ENCODE results near the gene IL18. TPM values are rescaled to one million over a fixed set of nuclear protein-coding genes. Genes with fewer than 3 reads are reported as not detected.

Gene IL18
- total and polyA plus RNA-seq, 9 of the 15 experiments (the other 6 are each of a cell fraction or from before 2014, with no cell fraction given): 4.1 to 10.0 (median 6.1) TPM

DNA sequence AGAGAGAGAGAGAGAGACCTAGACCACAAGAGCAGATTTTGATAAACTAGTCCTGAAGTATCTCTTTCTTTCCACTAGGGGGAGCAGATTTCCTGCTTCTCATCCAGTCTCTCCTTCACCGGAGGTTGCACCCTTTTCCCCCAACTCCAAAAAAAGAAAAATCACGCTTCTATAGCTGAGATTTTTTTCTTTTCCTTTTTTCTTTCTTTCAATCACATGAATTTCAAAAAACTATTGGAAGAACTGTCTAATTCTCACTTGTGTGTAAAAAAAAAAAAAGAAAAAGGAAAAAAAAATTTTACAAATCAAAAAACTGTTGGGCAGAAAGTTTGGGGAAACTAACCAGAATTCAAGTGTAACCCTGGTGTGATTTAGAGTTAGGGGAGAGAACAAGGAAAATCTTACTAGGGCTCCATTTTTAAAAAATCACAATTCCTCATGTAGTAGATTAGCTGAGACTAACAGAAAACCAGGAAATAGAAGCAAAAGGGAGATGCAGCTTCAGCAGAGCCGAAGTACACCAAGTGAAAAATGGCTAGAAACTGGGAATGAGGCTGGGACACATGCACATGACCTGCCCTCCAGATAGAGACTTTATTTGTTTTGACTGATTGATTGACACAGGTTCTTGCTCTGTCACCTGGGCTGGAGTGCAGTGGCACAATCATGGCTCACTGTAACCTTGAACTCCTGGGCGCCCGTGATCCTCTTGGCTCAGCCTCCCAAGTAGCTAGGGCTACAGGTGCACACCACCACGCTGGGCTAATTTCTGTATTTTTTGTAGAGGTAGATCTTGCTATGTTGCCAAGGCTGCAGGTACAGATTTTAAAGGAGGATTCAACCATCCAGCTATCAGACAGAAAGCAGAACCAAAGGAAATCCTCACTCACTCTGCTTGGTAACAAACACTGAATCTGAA, 50.1 kb downstream of the IL18 start (continued):
- no peak for TF ChIP-seq BCL6 (CRISPR knock-in tag; IDR thresholded peaks at IDR 0.05)
- TF ChIP-seq, protein P1, sequence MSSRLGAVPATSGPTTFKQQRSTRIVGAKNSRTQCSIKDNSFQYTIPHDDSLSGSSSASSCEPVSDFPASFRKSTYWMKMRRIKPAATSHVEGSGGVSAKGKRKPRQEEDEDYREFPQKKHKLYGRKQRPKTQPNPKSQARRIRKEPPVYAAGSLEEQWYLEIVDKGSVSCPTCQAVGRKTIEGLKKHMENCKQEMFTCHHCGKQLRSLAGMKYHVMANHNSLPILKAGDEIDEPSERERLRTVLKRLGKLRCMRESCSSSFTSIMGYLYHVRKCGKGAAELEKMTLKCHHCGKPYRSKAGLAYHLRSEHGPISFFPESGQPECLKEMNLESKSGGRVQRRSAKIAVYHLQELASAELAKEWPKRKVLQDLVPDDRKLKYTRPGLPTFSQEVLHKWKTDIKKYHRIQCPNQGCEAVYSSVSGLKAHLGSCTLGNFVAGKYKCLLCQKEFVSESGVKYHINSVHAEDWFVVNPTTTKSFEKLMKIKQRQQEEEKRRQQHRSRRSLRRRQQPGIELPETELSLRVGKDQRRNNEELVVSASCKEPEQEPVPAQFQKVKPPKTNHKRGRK (tag; IDR thresholded peaks at IDR 0.05): 0 out of 2 replicates have a peak, but pooled peaks have one; percentile 19
- no peak for TF ChIP-seq CHD4 (IDR thresholded peaks at IDR 0.05; ENCODE audit: insufficient read depth, insufficient replicate concordance, low read depth, low read length, poor library complexity, severe bottlenecking)
- TF ChIP-seq, protein P2, sequence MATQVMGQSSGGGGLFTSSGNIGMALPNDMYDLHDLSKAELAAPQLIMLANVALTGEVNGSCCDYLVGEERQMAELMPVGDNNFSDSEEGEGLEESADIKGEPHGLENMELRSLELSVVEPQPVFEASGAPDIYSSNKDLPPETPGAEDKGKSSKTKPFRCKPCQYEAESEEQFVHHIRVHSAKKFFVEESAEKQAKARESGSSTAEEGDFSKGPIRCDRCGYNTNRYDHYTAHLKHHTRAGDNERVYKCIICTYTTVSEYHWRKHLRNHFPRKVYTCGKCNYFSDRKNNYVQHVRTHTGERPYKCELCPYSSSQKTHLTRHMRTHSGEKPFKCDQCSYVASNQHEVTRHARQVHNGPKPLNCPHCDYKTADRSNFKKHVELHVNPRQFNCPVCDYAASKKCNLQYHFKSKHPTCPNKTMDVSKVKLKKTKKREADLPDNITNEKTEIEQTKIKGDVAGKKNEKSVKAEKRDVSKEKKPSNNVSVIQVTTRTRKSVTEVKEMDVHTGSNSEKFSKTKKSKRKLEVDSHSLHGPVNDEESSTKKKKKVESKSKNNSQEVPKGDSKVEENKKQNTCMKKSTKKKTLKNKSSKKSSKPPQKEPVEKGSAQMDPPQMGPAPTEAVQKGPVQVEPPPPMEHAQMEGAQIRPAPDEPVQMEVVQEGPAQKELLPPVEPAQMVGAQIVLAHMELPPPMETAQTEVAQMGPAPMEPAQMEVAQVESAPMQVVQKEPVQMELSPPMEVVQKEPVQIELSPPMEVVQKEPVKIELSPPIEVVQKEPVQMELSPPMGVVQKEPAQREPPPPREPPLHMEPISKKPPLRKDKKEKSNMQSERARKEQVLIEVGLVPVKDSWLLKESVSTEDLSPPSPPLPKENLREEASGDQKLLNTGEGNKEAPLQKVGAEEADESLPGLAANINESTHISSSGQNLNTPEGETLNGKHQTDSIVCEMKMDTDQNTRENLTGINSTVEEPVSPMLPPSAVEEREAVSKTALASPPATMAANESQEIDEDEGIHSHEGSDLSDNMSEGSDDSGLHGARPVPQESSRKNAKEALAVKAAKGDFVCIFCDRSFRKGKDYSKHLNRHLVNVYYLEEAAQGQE (IDR thresholded peaks at IDR 0.05; ENCODE audit: borderline replicate concordance): peak; percentile 30; the same call in 1 of the 2 replicates
- TF ChIP-seq, protein P2 (CRISPR knock-in tag; IDR thresholded peaks at IDR 0.05; ENCODE audit: low read depth): no peak
- TF ChIP-seq SRSF3 (IDR thresholded peaks at IDR 0.05; ENCODE audit: insufficient read depth, low read length): no peak
- TF ChIP-seq, protein P3, sequence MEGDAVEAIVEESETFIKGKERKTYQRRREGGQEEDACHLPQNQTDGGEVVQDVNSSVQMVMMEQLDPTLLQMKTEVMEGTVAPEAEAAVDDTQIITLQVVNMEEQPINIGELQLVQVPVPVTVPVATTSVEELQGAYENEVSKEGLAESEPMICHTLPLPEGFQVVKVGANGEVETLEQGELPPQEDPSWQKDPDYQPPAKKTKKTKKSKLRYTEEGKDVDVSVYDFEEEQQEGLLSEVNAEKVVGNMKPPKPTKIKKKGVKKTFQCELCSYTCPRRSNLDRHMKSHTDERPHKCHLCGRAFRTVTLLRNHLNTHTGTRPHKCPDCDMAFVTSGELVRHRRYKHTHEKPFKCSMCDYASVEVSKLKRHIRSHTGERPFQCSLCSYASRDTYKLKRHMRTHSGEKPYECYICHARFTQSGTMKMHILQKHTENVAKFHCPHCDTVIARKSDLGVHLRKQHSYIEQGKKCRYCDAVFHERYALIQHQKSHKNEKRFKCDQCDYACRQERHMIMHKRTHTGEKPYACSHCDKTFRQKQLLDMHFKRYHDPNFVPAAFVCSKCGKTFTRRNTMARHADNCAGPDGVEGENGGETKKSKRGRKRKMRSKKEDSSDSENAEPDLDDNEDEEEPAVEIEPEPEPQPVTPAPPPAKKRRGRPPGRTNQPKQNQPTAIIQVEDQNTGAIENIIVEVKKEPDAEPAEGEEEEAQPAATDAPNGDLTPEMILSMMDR (IDR thresholded peaks at IDR 0.05 in 2 of 3, conservative IDR thresholded peaks at IDR 0.05 in 1 of 3; ENCODE audit: insufficient read depth in 2 of 3, low read depth in 1 of 3, low read length in 3 of 3): peak; percentile 57 to 72 (median 64); a peak in 4 of 6 replicates
